Duodenal mucosa (tissue), 2 donors: Measurements from ENCODE around the gene LUZP1.

Experiments used
- H3K27ac ChIP-seq: one replicate; pipeline ENCODE4 v1.7.0; 2013; ENCODE audit warnings: low read depth, low read length
- H3K27me3 ChIP-seq, 2 donors: one replicate each; pipeline ENCODE4 v1.7.0; 2013; ENCODE audit warnings: low read length in 2 of 2, control low read depth in 1 of 2; ENCODE audit not compliant: insufficient read depth in 2 of 2, control insufficient read depth in 1 of 2
- H3K36me3 ChIP-seq, 2 donors: one replicate each; pipeline ENCODE4 v1.7.0; 2013; ENCODE audit warnings: low read length in 2 of 2, control low read depth in 1 of 2; ENCODE audit not compliant: insufficient read depth in 2 of 2, control insufficient read depth in 1 of 2
- H3K4me1 ChIP-seq, 2 donors: one replicate each; pipeline ENCODE4 v1.7.0; 2013; ENCODE audit warnings: low read length in 2 of 2, control low read depth in 1 of 2; ENCODE audit not compliant: insufficient read depth in 2 of 2, control insufficient read depth in 1 of 2
- H3K4me3 ChIP-seq, 2 donors: one replicate each; pipeline ENCODE4 v1.7.0; 2013; ENCODE audit warnings: low read length in 2 of 2, low read depth in 1 of 2
- H3K9ac ChIP-seq, 2 donors: one replicate each; pipeline ENCODE4 v1.7.0; 2013; ENCODE audit warnings: low read length in 2 of 2, low read depth in 1 of 2
- H3K9me3 ChIP-seq, 2 donors: one replicate each; pipeline ENCODE4 v1.7.0; 2013; ENCODE audit warnings: low read length in 2 of 2, control low read depth in 1 of 2; ENCODE audit not compliant: control insufficient read depth in 1 of 2

Gene LUZP1

GRCh38 chr1:23069675-23070074 lies 99.0 kb downstream of the LUZP1 start:
- Histone ChIP-seq H3K27me3 (no peaks in the 10 kb centered on the region), H3K36me3 (peaks cover 29 to 66% of the 10 kb centered on the region in 2 donors), H3K9me3 (no peaks in the 10 kb centered on the region), H3K9ac (no peak overlapping the region), H3K27ac (no peak overlapping the region), H3K4me3 (no peak overlapping the region), H3K4me1 (no peaks in the 10 kb centered on the region)

GRCh38 chr1:23069149-23069548 lies 99.5 kb downstream of the LUZP1 start:
- H3K36me3 ChIP-seq: peaks cover 34 to 72% of the 10 kb centered on the region in 2 donors
- no peak overlapping the region for H3K27ac ChIP-seq
- no peak overlapping the region for H3K9ac ChIP-seq

GRCh38 chr1:23066075-23066474 lies 102.6 kb downstream of the LUZP1 start:
- Histone ChIP-seq H3K36me3 (peaks cover 39 to 67% of the 10 kb centered on the region in 2 donors), H3K27ac (no peak overlapping the region), H3K27me3 (no peaks in the 10 kb centered on the region), H3K4me3 (no peak overlapping the region), H3K4me1 (no peaks in the 10 kb centered on the region), H3K9ac (no peak overlapping the region), H3K9me3 (no peaks in the 10 kb centered on the region)

More at GRCh38 chr1:23069149-23069548, 99.5 kb downstream of the LUZP1 start:
- Histone ChIP-seq H3K27me3 (no peaks in the 10 kb centered on the region), H3K9me3 (no peaks in the 10 kb centered on the region), H3K4me3 (no peak overlapping the region), H3K4me1 (no peaks in the 10 kb centered on the region)

- Histone ChIP-seq H3K4me3 (no peak overlapping the region), H3K36me3 (peaks cover 42 to 70% of the 10 kb centered on the region in 2 donors), H3K27ac (no peak overlapping the region), H3K9ac (no peak overlapping the region), H3K27me3 (no peaks in the 10 kb centered on the region), H3K9me3 (no peaks in the 10 kb centered on the region), H3K4me1 (no peaks in the 10 kb centered on the region)
Measured at GRCh38 chr1:23065385-23065784, 103.3 kb downstream of the LUZP1 start.

- H3K36me3 ChIP-seq: peaks cover 39 to 67% of the 10 kb centered on the region in 2 donors
Measured at GRCh38 chr1:23062271-23062670, 106.4 kb downstream of the LUZP1 start.

GRCh38 chr1:23057301-23057700 lies 111.4 kb downstream of the LUZP1 start:
- Histone ChIP-seq H3K27ac (no peak overlapping the region), H3K4me3 (no peak overlapping the region), H3K4me1 (no peaks in the 10 kb centered on the region), H3K27me3 (no peaks in the 10 kb centered on the region), H3K9ac (no peak overlapping the region), H3K36me3 (peaks cover 31 to 54% of the 10 kb centered on the region in 2 donors), H3K9me3 (no peaks in the 10 kb centered on the region)

More at GRCh38 chr1:23062271-23062670, 106.4 kb downstream of the LUZP1 start:
- no peak overlapping the region for H3K9ac ChIP-seq
- H3K27me3 ChIP-seq: no peaks in the 10 kb centered on the region
- H3K9me3 ChIP-seq: no peaks in the 10 kb centered on the region
- no peak overlapping the region for H3K4me3 ChIP-seq
- H3K27ac ChIP-seq: no peak overlapping the region
- no peaks in the 10 kb centered on the region for H3K4me1 ChIP-seq

- Histone ChIP-seq H3K4me1 (no peaks in the 10 kb centered on the region), H3K4me3 (no peak overlapping the region), H3K27me3 (no peaks in the 10 kb centered on the region), H3K36me3 (peaks cover 8 to 26% of the 10 kb centered on the region in 2 donors), H3K9ac (no peak overlapping the region), H3K27ac (no peak overlapping the region), H3K9me3 (no peaks in the 10 kb centered on the region)
Measured at GRCh38 chr1:23051290-23051909, 117.3 kb downstream of the LUZP1 start.

- no peak overlapping the region for H3K9ac ChIP-seq
- no peak overlapping the region for H3K27ac ChIP-seq
- H3K27me3 ChIP-seq: no peaks in the 10 kb centered on the region
- H3K4me1 ChIP-seq: no peaks in the 10 kb centered on the region
- no peaks in the 10 kb centered on the region for H3K9me3 ChIP-seq
- peaks cover 8 to 26% of the 10 kb centered on the region in 2 donors for H3K36me3 ChIP-seq
- H3K4me3 ChIP-seq: no peak overlapping the region
Measured at GRCh38 chr1:23050201-23050600, 118.5 kb downstream of the LUZP1 start.

GRCh38 chr1:23044035-23044434 lies 124.6 kb downstream of the LUZP1 start:
- H3K27ac ChIP-seq: no peak overlapping the region
- no peak overlapping the region for H3K9ac ChIP-seq
- H3K36me3 ChIP-seq: peaks cover 0 to 3% of the 10 kb centered on the region in 2 donors
- H3K27me3 ChIP-seq: no peaks in the 10 kb centered on the region
- no peaks in the 10 kb centered on the region for H3K4me1 ChIP-seq
- no peak overlapping the region for H3K4me3 ChIP-seq
- H3K9me3 ChIP-seq: no peaks in the 10 kb centered on the region

GRCh38 chr1:23040509-23040908 lies 128.1 kb downstream of the LUZP1 start:
- H3K36me3 ChIP-seq: peaks cover 0 to 3% of the 10 kb centered on the region in 2 donors
- H3K4me1 ChIP-seq: no peaks in the 10 kb centered on the region
- H3K9ac ChIP-seq: no peak overlapping the region
- no peak overlapping the region for H3K27ac ChIP-seq
- no peaks in the 10 kb centered on the region for H3K27me3 ChIP-seq
- no peak overlapping the region for H3K4me3 ChIP-seq
- no peaks in the 10 kb centered on the region for H3K9me3 ChIP-seq
